ENCODE measurements around the gene SLC37A4.
"Not testable (repeated sequence)": the region's sequence is repeated elsewhere in the genome, so short reads cannot be mapped to it uniquely, and the experiment has no call there.

SLC37A4 gene

DNA sequence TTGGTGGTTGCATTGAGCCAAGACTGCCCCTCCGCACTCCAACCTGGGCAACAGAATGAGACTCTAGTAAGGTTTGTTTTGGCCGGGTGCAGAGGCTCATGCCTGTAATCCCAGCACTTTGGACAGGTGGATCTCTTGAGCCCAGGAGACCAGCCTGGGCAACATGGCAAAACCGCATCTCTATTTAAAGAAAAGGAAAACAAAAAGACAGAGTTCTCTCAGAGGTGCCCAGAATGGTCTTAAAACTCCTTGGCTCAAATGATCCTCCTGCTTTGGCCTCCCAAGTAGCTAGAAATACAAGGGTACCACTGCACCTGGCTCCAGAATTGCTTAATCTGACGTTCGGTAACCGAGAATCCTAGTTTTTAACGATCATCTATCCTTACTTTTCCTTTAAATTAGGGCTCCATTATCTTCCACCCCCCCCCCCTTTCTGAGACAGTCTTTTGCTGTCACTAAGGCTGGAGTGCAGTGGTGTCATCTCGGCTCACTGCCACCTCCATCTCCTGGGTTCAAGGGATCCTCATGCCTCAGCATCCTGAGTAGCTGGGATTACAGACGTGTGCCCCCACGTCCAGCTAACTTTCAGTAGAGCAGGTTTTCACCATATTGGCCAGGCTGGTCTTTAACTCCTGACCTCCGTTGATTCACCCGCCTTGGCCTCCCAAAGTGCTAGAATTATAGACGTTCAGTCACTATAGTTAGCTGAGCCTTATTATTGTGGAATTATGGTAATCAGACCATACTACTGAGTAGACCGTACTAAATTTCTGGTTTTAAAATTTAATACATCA is 14.3 kb downstream of the SLC37A4 start:
- no peak for DNase-seq

DNA sequence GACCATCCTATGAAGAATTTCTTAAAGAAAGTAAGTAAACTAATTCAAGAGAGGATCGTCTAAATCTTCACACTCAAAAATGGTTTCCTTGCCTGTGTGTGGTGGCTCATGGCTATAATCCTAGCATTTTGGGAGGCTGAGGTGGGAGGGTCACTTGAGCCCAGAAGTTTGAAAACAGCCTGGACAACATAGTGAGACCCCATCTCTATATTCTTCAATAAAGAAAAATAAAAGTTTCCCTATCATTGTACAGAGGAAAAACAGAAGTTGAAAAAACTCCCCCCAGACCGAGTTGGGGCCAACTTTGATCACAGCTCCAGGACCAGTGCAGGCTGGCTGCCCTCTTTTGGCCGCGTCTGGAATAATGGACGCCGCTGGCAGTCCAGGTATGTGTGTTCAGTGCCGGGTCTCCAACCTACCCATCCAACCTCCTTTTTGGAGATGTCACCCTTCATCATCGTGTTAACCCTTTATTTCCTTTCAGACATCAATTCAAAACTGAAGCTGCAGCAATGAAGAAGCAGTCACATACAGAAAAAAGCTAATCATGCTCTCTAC is 15.5 kb downstream of the SLC37A4 start:
- DNase-seq, result no peak

DNA sequence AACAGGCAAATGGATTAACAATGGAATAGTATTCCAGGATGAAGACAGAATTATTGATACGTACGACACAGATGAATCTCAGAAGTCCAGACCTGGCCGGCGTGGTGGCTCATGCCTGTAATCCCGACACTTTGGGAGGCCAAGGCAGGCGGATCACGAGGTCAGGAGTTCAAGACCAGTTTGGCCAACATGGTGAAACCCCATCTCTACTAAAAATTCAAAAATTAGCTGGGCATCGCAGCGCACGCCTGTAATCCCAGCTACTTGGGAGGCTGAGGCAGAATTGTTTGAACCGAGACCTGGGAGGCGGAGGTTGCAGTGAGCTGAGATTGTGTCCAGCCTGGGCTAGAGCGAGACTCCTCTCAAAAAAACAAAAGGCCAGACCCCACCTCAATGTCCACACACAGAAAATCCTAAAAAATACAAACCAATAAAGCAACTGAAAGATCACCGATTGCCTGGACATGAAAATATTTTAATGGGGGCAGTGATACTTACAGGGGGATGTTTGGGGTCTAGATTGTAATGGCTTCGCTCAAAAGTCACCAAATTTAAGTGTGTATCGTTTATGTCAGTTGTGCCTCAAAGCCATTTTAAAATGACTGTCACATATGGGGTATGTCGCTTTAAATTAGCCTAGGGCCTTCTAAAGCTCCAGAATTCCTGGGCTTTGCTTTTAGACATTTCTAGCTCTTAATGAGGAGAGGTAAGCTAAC is 16.3 kb downstream of the SLC37A4 start:
- DNase-seq, result no peak

DNA sequence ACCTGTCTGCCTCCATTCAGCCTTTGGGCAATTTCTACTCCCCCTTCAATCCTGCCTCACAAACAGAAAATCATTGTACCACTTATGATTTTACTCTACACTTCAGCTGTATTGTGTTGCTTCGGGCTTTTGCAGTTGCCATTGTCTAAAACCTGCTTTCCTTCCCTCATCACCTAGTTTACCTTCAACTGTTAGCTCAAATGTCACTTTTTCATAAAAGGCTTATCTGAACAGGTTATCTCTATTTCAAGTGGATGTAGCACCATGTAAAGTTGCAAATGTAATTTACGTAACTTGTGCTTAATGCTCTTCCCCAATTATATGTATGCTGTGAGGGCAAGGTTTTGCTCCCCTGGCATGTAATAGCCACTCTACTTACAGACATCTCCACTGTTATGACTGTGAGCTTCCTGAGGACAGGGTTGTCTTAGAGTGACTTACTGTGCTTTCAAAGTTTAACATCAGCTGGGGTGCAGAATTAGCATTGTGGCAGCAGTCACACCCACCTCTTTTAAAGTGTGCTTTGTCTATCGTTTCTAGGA is 18.0 kb downstream of the SLC37A4 start:
- DNase-seq, result no peak

DNA sequence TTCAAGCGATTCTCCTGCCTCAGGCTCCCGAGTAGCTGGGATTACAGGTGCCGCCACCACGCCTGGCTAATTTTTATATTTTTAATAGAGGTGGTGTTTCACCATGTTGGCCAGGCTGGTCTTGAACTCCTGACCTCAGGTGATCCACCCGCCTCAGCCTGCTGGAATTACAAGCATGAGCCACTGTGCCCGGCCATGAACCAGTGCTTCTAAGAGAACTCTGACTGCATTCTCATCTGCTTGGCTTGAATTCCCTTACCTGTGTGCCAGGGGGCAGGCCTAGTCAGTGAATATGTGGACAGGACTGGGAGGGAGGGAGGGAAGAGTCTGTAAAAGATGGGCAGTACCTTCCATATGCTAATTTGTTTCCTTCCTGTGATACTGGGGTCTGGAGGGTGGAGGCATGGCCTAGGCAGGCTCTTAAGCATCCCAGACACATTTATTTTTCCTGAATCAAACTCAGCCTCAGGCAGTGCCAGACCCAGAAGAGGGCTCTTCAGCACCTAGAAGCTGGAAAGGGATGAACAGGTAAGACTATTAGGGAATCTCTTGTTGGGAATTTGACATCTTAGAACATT is 19.1 kb downstream of the SLC37A4 start:
- no peak for DNase-seq

DNA sequence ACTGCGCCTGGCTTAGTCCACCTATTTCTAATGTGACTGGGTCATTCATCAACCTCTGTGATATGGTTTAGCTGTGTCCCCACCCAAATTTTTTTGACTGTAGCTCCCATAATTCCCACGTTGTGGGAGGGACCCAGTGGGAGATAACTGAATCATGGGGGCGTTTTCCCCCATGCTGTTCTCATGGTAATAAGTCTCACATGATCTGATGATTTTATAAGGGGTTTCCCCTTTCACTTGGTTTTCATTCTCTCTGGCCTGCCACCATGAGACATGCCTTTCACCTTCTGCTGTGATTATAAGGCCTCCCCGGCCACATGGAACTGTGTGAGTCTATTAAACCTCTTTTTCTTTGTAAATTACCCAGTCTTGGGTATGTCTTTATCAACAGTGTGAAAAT is 24.0 kb downstream of the SLC37A4 start:
- no peak for DNase-seq

DNA sequence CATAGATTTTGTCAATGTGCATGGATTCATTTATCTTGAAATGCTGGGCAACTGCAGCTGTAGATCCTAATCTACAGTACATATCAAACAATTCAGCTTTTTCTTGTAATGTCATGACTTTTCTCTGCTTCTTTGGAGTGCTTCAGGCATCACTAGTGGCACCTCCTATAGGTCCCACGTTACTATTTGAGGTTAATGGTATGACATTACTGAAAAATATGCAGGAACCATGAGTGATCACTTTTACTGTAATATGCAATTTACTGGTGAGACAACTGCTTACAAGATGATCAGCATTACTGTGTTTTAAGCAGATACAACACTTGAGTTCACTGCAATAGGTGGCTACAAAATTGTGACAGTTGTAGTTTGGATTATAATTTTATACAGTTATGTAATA is 29.8 kb downstream of the SLC37A4 start:
- no peak for DNase-seq

DNA sequence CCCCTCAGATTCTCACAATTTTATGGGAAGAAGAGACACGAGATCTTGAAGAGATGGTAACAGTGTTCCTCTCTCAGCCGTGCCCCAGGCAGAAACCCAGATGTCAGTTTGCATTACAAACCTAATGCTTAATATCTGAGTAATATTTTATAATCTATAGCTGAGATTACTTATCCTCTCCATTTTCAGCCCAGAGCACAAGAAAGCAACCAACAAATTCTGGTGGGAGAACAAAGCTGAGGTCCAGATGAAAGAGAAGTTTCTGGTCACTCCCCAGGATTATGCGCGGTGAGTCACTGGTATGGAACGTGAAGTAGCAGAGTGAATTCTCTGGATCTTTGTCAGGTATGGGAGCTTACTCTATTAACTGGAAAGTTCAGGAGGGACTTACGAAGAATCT is 31.9 kb downstream of the SLC37A4 start:
- DNase-seq, result no peak

DNA sequence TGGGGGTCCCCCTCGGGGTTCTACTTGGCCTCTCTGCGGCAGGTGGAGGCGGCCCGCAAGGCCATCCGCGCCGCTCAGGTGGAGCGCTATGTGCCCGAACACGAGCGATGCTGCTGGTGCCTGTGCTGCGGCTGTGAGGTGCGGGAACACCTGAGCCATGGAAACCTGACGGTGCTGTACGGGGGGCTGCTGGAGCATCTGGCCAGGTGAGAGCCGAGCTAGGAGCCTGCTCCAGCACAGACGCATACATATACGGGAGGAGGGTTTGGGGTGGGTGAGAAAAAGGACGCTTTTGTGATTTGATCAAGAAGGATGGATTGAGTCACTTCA is 32.3 kb downstream of the SLC37A4 start:
- DNase-seq, result no peak

DNA sequence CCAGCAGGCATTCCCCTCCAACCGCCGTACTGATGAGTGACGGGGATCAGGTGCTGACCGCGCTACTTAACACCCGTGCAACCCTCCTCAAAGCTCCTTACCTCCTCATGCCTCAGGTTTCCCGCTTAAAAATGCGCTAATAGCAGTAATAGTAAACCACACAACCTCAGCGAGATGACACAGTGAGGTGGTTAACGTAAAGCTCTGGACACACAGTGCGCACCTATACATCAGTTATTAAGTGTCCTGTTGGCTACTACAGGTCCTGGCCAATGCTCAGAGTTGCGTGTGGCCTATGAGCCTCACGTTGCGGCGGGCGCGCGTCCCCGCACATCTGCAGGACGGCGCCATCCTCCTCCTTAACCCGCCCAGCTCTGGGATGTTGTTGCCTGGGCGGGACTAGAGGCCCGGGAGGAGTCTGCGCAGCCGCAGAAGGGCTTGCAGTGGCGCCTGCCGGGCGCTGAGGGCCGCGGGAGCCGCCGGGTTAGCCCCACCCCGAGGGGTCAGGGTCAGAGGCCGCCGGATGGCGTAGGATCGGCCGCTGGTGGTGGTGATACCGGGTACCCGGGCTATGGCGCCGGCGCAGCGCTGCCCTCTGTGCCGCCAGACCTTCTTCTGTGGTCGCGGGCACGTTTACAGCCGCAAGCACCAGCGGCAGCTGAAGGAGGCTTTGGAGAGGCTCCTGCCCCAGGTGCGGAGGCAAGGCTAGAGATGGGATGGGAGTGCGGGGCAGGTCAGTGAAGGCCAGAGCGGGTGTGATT is 32.9 kb downstream of the SLC37A4 start, which contains the start of gene CENATAC:
CENATAC (plus strand) TSS at position 512 of the 761 bp plus-strand sequence; CDS start at position 572, 60 bp downstream.
- peak; percentile 97 to 99 for DNase-seq

DNA sequence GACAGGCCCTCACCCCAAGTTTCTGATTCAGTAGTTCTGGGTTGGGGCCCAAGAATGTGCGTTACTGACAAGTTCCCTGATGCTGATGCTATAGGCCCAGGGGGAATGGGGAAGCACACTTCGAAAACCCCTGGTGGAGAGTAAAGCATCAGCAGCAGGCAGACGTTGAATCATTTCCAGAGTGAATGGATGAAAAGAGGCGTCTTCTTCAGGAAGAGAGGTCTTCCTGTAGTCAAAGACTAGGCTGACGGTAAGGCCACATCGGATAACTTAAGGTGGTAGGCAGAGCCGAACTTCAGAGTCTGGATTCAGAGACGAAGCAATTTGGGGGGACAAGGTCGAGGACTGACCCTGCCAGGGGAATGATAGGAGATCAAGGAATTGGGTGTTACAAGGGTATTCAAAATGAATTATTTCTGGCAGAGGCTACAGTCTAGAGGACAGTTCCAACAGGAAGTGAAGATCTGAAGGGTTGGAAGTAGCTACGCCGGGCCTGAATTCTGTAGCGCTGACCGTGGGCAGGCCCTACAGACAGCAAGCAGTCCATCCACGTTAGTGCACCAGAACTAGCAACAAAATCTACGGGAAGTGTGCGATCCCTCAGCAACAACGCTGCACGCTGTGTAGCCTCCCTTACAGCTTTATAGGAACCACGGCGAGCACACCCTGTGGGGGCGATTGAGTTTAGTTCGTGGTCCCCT is 33.6 kb downstream of the SLC37A4 start:
- DNase-seq, result peak; percentile 61 to 63

DNA sequence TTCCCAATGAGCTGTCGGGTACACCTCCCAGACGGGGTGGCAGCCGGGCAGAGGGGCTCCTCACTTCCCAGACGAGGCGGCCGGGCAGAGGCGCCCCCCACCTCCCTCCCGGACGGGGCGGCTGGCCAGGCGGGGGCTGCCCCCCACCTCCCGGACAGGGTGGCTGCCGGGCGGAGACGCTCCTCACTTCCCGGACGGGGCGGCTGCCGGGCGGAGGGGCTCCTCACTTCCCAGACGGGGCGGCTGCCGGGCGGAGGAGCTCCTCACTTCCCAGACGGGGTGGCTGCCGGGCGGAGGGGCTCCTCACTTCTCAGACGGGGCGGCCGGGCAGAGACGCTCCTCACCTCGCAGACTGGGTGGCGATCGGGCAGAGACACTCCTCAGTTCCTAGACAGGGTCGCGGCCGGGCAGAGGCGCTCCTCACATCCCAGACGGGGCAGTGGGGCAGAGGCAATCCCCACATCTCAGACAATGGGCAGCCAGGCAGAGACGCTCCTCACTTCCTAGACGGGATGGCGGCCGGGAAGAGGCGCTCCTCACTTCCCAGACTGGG is 39.1 kb downstream of the SLC37A4 start:
- not testable (repeated sequence) for DNase-seq

DNA sequence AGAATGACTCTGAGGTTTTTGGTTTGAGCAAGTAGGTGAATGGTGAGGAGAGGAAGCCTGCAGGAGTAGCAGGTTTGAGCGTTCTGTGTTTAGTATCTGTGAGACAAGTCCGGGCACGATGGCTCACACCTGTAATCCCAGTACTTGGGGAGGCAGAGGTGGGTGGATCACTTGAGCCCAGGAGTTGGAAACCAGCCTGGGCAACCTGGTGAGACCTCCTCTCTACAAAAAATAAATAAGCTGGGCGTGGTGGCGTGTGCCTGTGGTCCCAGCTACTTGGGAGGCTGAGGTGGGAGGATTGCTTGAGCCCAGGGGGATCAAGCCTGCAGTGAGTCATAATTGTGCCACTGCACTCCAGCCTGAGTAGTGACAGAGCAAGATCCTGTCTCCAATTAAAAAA is 42.4 kb downstream of the SLC37A4 start:
- no peak for DNase-seq

DNA sequence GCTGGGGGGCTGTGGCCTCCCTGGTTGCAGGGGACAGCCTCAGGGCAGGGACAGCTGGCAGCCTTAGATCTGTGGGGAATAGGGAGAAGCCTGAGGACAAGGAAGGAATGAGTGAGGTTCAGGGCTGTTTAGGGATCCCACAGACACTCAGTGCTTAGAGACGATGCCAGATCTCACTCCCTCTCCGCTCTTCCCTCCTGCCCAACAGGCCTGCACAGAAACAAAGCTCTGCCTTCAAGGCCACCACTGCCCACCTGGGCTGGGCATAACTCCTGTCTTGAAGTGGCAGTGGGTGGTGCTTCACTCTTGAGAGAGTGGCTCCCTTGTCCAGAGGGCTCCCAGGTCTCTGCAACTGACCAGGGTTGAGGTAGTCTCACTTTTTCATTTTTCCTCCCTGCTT is 45.9 kb downstream of the SLC37A4 start:
- no peak for DNase-seq

DNA sequence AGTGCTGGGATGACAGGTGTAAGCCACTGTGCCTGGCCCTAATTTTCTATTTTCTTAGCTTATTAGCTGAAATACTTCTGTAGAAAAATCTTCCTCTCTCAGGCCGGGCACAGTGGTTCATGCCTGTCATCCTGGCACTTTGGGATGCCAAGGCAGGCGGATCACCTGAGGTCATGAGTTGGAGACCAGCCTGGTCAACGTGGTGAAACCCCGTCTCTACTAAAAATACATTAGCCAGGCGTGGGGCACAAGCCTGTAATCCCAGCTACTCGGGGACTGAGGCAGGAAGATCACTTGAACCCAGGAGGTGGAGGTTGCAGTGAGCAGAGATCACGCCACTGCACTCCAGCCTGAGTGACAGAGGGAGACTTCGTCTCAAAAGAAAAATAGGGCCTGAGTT is 46.3 kb downstream of the SLC37A4 start:
- DNase-seq, result not testable (repeated sequence)

DNA sequence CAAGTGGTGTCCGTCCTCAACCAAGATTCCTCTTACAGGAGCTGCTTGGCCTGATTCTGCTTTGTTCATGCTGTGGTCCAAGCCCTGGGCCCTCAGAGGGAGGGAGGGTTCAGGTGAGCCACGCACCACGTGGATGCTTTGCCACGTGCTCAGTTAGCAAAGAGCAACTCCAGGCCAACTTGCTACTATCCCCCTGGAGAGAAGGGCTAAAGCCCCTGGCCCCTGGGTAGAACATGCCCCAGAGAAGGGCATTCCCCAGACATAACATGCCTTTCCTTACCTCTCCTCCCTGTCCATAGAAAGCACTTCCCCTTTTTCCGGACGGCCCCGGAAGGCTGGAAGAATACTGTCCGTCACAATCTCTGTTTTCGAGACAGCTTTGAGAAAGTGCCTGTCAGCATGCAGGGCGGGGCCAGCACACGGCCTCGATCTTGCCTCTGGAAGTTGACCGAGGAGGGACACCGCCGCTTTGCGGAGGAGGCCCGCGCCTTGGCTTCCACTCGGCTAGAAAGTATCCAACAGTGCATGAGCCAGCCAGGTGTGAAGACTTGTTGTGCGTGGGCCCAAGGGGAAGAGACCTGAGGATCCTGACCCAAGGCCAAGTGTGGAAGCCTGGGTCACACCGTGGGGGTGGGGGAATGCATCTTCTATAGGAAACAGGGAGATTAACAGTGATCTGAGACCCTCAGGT is 50.3 kb downstream of the SLC37A4 start:
- DNase-seq, result no peak

DNA sequence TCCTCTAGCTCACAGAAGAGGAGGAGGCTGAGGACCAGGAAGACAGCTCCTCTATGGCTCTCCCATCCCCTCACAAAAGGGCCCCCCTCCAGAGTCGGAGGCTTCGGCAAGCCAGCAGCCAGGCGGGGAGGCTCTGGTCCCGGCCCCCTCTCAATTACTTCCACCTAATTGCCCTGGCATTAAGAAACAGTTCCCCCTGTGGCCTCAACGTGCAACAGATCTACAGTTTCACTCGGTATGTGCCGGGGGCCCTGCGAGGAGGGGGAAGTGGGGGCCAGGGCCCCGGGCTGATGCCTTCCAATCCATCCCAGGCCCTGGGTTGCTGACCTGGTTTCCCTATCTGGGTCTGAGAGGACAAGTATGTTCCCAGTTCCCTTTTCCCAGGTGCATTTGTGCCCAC is 51.2 kb downstream of the SLC37A4 start:
- no peak for DNase-seq

DNA sequence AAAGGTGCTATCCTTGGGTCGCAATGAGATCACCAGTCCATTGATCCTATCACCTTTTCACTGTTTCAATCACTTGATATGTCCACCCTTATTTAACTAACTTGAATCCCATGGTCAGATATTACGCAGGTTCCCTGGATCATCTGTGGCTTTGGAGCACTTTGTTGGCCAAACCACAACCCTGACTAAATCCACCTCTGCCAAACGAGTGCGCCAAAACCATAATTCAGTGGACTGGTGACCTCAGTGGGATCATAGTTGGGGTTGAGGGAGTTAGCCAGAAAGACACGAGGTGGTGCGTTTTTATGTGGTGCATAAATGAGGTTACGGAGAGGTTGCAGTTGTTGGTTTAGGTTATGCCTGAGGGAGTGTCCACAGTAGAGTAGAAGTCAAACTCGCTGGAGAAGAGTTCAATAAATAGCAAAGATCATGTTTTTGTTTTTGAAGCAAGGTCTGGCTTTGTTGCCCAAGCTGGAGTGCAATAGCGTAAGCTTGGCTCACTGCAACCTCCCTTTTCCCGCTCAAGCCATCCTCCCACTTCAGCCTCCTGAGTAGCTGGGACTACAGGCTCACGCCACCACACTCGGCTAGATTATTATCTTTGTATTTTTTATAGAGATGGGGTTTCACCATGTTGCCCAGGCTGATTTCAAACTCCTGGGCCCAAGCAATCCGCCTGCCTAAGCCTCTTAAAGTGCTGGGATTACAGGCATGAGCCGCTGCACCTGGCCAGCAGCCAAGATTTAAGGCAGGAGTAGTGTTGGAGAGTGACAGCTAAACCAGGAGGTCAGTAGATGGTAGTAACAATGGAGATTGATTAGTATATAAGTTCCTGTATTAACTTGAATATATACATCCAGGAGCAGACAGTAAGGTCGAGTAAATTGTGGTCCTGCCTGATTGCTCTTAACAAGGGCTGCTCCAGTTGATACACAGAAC is 54.6 kb downstream of the SLC37A4 start:
- DNase-seq, result no peak
